ENCODE measurements around the gene PROB1.
"Not testable (repeated sequence)": the region's sequence is repeated elsewhere in the genome, so short reads cannot be mapped to it uniquely, and the experiment has no call there.

PROB1 gene

DNA sequence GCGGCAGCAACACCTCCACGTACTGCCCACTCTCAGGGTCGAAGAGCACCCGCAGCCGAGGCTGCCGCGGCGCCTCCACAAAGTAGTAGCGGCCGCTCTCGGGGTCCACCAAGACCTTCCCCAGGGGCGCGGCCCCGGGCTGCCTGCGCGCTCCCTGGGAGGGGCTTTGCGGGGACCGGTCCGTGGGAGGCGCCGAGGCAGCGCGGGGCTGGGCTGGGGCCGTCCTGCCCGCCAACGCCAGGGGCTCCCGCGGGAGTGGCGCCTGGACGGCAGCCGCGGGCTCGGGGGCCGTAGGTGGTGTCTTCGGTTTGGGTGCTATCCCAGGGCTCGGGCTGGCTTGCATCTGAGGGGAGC is 2.6 kb downstream of the PROB1 start:
- Histone ChIP-seq H3K4me3 (ENCODE audit: insufficient read depth, low read depth, low read length) (peak overlapping the region; percentile 40), H3K9me3 (ENCODE audit: control insufficient read depth, low read length) (no peaks in the 10 kb centered on the region), H3K27me3 (ENCODE audit: control insufficient read depth, insufficient read depth, low read length, poor library complexity, severe bottlenecking) (peaks cover 53% of the 10 kb centered on the region), H3K27ac (ENCODE audit: insufficient read depth, low read depth, low read length, poor library complexity, severe bottlenecking) (no peak overlapping the region), H3K36me3 (ENCODE audit: control insufficient read depth, insufficient read depth, low read length) (no peaks in the 10 kb centered on the region), H3K4me1 (ENCODE audit: control insufficient read depth, insufficient read depth, low read length) (peaks cover 7% of the 10 kb centered on the region)
- 20 to 21% methylated on average over 36 of the region's 36 CpGs for WGBS, 2 experiments

- 73% methylated on average over 31 to 33 of the region's 33 CpGs for WGBS, 2 experiments
- H3K36me3 ChIP-seq (ENCODE audit: control insufficient read depth, insufficient read depth, low read length), result no peaks in the 10 kb centered on the region
- peaks cover 53% of the 10 kb centered on the region for H3K27me3 ChIP-seq (ENCODE audit: control insufficient read depth, insufficient read depth, low read length, poor library complexity, severe bottlenecking)
- H3K4me1 ChIP-seq (ENCODE audit: control insufficient read depth, insufficient read depth, low read length), result peaks cover 7% of the 10 kb centered on the region
- H3K9me3 ChIP-seq (ENCODE audit: control insufficient read depth, low read length), result no peaks in the 10 kb centered on the region
- no peak overlapping the region for H3K4me3 ChIP-seq (ENCODE audit: insufficient read depth, low read depth, low read length)
- H3K27ac ChIP-seq (ENCODE audit: insufficient read depth, low read depth, low read length, poor library complexity, severe bottlenecking), result no peak overlapping the region
These were observed 3.2 kb downstream of the PROB1 start for GRCh38 chr5:139391570-139392323.

GRCh38 chr5:139390639-139391569 is 4.0 kb downstream of the PROB1 start:
- Histone ChIP-seq H3K27me3 (ENCODE audit: control insufficient read depth, insufficient read depth, low read length, poor library complexity, severe bottlenecking) (peaks cover 49% of the 10 kb centered on the region), H3K27ac (ENCODE audit: insufficient read depth, low read depth, low read length, poor library complexity, severe bottlenecking) (no peak overlapping the region), H3K4me3 (ENCODE audit: insufficient read depth, low read depth, low read length) (no peak overlapping the region), H3K4me1 (ENCODE audit: control insufficient read depth, insufficient read depth, low read length) (peaks cover 7% of the 10 kb centered on the region), H3K9me3 (ENCODE audit: control insufficient read depth, low read length) (no peaks in the 10 kb centered on the region), H3K36me3 (ENCODE audit: control insufficient read depth, insufficient read depth, low read length) (no peaks in the 10 kb centered on the region)
- WGBS, 2 experiments, result 89 to 91% methylated on average over 10 of the region's 10 CpGs

DNA sequence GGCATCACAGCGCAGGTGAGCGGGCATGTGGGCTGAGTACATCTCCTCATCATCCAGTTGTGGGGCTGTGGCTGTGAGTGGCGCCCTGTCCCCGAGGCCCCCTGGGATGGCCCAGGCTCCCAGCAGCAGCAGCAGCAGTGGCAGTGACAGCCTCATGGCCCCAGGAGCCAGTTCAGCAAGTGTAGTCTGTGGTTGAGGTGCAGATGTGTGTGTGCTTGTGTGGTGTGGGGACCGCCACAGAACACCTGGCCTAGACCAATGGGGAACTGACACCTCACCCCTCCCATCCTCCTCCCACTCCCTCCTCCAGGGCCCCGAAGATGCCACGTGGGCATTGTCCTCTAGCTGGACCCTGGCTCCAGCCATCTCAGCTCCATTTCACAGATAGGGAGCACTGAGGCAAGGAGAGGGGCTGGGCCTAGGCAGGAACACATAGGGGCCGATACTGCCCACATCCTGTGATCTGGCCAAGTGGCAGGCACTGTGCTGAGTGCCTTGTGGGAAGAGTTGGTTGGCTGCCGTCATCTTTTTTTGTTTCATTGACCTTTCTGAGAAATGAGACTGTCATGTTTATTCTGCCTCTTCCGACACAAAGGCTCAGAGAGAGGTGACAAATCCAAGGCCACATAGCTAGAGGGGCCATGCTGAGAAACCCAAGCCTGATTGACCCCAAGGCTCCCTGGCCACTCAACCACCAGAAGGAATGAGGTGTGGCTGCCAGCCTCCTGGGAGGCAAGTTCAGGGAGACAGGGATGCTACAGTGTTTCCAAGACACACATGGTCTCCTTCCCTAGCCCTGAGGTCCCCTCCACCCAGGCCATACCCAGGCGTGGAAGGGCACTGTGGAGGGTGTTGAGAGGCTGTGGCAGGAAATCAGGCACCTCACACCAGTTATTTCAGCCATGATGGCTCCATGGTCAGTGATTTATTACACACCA is 4.9 kb downstream of the PROB1 start, which contains the start of gene MZB1:
Gene MZB1, minus strand, starts transcription at position 213 of the 938 bp plus-strand sequence. Its CDS starts 57 bp downstream, at position 156.
- H3K4me1 ChIP-seq (ENCODE audit: control insufficient read depth, insufficient read depth, low read length), result peaks cover 7% of the 10 kb centered on the region

GRCh38 chr5:139388198-139388821 is 6.6 kb downstream of the PROB1 start:
- WGBS, 2 experiments, result 56 to 61% methylated on average over 8 of the region's 8 CpGs
- Histone ChIP-seq H3K36me3 (ENCODE audit: control insufficient read depth, insufficient read depth, low read length) (no peaks in the 10 kb centered on the region), H3K4me1 (ENCODE audit: control insufficient read depth, insufficient read depth, low read length) (peaks cover 7% of the 10 kb centered on the region), H3K27me3 (ENCODE audit: control insufficient read depth, insufficient read depth, low read length, poor library complexity, severe bottlenecking) (peaks cover 23% of the 10 kb centered on the region), H3K4me3 (ENCODE audit: insufficient read depth, low read depth, low read length) (no peak overlapping the region), H3K27ac (ENCODE audit: insufficient read depth, low read depth, low read length, poor library complexity, severe bottlenecking) (no peak overlapping the region), H3K9me3 (ENCODE audit: control insufficient read depth, low read length) (no peaks in the 10 kb centered on the region)

More for the DNA sequence above, 4.9 kb downstream of the PROB1 start, which contains the start of gene MZB1:
- Histone ChIP-seq H3K9me3 (ENCODE audit: control insufficient read depth, low read length) (no peaks in the 10 kb centered on the region), H3K4me3 (ENCODE audit: insufficient read depth, low read depth, low read length) (no peak within 1 kb of the TSS), H3K27me3 (ENCODE audit: control insufficient read depth, insufficient read depth, low read length, poor library complexity, severe bottlenecking) (peaks cover 39% of the 10 kb centered on the region), H3K36me3 (ENCODE audit: control insufficient read depth, insufficient read depth, low read length) (no peaks in the 10 kb centered on the region), H3K27ac (ENCODE audit: insufficient read depth, low read depth, low read length, poor library complexity, severe bottlenecking) (no peak within 1 kb of the TSS)
- WGBS, 2 experiments, result 92 to 93% methylated on average over 10 to 11 of the region's 11 CpGs

DNA sequence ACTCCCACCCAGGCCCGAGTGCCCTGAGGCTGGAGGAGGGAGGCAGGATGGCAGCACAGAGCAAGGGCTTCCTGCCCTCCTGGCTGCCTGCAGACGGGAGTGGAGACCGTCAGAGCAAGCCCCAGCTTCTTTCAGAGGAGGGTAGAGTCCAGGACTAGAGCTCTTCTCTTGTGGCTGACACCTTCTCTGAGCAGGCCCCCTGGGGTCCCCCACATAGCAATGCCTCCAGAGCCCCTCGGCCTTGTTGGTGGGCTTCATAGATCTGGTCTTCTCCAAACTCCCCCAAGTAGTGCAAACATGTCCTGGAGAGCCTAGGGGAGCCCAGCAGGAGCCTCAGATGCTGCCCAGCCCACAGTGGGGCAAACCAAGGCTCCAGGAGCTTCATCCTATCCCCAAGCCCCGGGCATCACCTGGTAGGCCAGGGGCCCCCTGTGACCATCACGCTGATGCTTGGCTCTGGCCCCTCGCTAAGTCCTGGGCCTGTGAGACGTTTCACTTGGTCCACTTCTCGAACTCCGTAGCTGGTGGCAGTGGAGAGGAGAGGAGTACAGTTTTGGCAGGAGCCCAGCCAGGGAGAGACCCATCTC is 7.2 kb downstream of the PROB1 start:
- H3K4me1 ChIP-seq (ENCODE audit: control insufficient read depth, insufficient read depth, low read length), result peaks cover 7% of the 10 kb centered on the region
- H3K4me3 ChIP-seq (ENCODE audit: insufficient read depth, low read depth, low read length), result no peak overlapping the region
- no peak overlapping the region for H3K27ac ChIP-seq (ENCODE audit: insufficient read depth, low read depth, low read length, poor library complexity, severe bottlenecking)
- peaks cover 17% of the 10 kb centered on the region for H3K27me3 ChIP-seq (ENCODE audit: control insufficient read depth, insufficient read depth, low read length, poor library complexity, severe bottlenecking)
- no peaks in the 10 kb centered on the region for H3K9me3 ChIP-seq (ENCODE audit: control insufficient read depth, low read length)
- WGBS, 2 experiments, result 89% methylated on average over 10 of the region's 10 CpGs
- no peaks in the 10 kb centered on the region for H3K36me3 ChIP-seq (ENCODE audit: control insufficient read depth, insufficient read depth, low read length)

- not testable (repeated sequence) for H3K27me3 ChIP-seq (ENCODE audit: control insufficient read depth, insufficient read depth, low read length, poor library complexity, severe bottlenecking); H3K36me3 ChIP-seq (ENCODE audit: control insufficient read depth, insufficient read depth, low read length); H3K4me1 ChIP-seq (ENCODE audit: control insufficient read depth, insufficient read depth, low read length); H3K4me3 ChIP-seq (ENCODE audit: insufficient read depth, low read depth, low read length); H3K9me3 ChIP-seq (ENCODE audit: control insufficient read depth, low read length); H3K27ac ChIP-seq (ENCODE audit: insufficient read depth, low read depth, low read length, poor library complexity, severe bottlenecking)
- 93 to 94% methylated on average over 10 of the region's 10 CpGs for WGBS, 2 experiments
These were observed 7.9 kb downstream of the PROB1 start for GRCh38 chr5:139386956-139387355.

DNA sequence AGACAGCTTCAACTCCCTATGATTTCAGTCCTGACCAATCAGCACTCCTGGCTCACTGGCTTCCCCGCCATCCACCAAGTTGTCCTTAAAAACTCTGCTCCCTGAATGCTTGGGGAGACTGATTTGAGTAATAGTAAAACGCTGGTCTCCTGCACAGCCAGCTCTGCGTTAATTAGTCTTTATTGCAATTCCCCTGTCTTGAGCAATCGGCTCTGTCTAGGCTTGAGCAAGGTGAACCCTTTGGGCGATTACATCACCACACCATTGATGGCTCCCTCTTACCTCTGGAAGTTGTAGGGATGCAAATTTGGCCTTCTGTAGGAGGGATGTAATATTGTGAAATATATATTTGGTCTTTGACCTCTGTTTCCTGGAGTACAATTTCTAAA is 8.9 kb downstream of the PROB1 start:
- Histone ChIP-seq H3K27me3 (ENCODE audit: control insufficient read depth, insufficient read depth, low read length, poor library complexity, severe bottlenecking) (peaks cover under 1% of the 10 kb centered on the region), H3K9me3 (ENCODE audit: control insufficient read depth, low read length) (no peaks in the 10 kb centered on the region), H3K4me3 (ENCODE audit: insufficient read depth, low read depth, low read length) (no peak overlapping the region), H3K4me1 (ENCODE audit: control insufficient read depth, insufficient read depth, low read length) (peaks cover 7% of the 10 kb centered on the region), H3K27ac (ENCODE audit: insufficient read depth, low read depth, low read length, poor library complexity, severe bottlenecking) (no peak overlapping the region), H3K36me3 (ENCODE audit: control insufficient read depth, insufficient read depth, low read length) (no peaks in the 10 kb centered on the region)
- 91% methylated on average over 4 to 5 of the region's 5 CpGs for WGBS, 2 experiments

Measured in ectodermal cell (in vitro differentiated cells).